ENCODE results near the gene LIPA.
A peak's percentile ranks its signal among the peaks of the same experiment; 100 is the strongest.
"Not testable (repeated sequence)": the region's sequence is repeated elsewhere in the genome, so short reads cannot be mapped to it uniquely, and the experiment has no call there.

The LIPA gene

DNA sequence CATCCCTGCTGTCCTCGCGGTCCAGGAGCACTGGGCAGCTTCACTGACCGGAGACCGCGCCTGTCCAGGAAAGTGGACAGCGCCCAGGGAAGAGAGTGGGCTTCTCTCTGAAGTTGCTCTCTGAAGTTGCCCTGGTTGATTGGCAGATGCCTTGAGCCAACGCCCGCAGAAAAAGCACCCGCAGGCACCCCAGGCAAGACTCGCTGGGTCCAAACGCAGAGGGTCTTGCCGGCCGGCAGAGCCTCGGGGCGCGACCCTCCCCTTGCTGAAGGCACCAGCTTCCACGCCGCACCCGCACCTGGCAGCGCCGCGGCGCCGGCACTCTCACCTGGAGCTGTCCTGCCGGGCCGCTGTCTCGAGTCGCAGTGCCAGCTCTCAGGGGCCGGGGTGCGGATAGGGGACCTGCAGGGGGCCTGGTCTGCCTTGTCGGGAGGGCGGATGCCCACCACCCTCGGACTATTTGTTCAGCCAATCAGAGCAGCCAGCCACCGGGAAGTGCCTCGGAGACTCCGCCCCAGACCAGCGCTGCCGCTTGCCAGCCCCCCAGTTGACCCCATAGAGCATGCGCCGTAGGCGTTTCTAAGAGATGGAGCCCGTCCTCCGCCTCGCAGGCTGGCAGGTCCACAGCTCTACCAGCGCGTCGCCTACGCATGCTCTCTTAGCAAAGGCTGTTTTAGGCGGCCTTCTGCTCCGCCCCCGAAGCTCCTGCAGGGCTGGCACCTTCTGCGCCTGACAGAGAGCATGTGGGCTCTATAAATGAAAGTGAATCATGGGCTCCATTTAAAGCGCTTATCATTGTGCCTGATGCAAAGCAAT lies at the start of gene LIPA:
Gene LIPA (minus strand): TSS at position 367 of the 816 bp plus-strand sequence. CDS start 4,127 bp downstream, outside the sequence.
- peaks cover 11% of the 10 kb centered on the region for H3K36me3 Mint-ChIP-seq (ENCODE audit: low read depth)
- H3K4me3 Mint-ChIP-seq, result peak within 1 kb of the TSS; percentile 89
- peaks cover 4% of the 10 kb centered on the region for H3K27me3 Mint-ChIP-seq
- peaks cover 44% of the 10 kb centered on the region for H3K4me1 Mint-ChIP-seq (ENCODE audit: low read depth)
- peaks cover 12% of the 10 kb centered on the region for H3K9me3 Mint-ChIP-seq
- H3K27ac Mint-ChIP-seq, result peak within 1 kb of the TSS; percentile 61

DNA sequence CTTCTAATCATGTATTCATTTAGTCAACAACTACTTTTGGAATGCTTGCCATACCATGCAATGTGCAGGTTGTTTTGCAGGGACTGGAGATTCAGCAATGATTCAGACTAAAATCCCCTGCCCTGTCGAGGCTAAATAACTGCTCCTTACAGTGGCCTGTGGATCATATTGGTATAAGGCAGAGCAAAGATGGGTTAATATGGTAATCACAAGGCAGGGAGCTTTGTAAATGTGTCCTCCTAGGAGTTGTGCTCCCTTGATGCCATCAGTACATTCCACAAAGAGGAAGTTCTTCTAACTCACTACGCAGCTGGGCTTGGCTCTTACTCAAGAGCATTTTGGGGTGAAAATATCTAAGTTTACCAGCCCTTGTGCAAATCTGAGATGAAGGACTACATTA lies 49.7 kb upstream of the LIPA start:
- Mint-ChIP-seq H3K36me3 (ENCODE audit: low read depth) (peaks cover 9% of the 10 kb centered on the region), H3K4me3 (peak overlapping the region; percentile 84), H3K4me1 (ENCODE audit: low read depth) (peaks cover 44% of the 10 kb centered on the region), H3K27me3 (no peaks in the 10 kb centered on the region), H3K9me3 (peaks cover 6% of the 10 kb centered on the region), H3K27ac (peak overlapping the region; percentile 85)

DNA sequence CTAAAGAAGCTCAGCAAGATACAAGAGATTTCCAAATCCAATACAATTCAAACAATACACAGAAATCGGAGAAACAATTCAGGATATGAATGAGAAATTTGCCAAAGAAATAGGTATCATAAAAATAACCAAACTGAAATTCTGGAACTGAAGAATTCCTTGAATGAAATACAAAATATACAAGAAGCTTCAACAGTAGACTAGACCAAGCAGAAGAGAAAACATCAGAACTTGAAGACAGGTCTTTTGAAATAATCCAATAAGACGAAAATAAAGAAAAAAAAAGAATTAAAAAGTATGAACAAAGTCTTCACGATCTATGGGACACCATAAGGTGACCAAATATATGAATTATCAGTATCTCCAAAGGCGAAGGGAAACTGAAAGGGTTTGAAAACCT lies 47.5 kb upstream of the LIPA start:
- H3K4me1 Mint-ChIP-seq (ENCODE audit: low read depth), result peaks cover 48% of the 10 kb centered on the region
- no peak overlapping the region for H3K27ac Mint-ChIP-seq
- no peaks in the 10 kb centered on the region for H3K27me3 Mint-ChIP-seq
- no peaks in the 10 kb centered on the region for H3K36me3 Mint-ChIP-seq (ENCODE audit: low read depth)
- no peak overlapping the region for H3K4me3 Mint-ChIP-seq
- H3K9me3 Mint-ChIP-seq, result peaks cover 6% of the 10 kb centered on the region

DNA sequence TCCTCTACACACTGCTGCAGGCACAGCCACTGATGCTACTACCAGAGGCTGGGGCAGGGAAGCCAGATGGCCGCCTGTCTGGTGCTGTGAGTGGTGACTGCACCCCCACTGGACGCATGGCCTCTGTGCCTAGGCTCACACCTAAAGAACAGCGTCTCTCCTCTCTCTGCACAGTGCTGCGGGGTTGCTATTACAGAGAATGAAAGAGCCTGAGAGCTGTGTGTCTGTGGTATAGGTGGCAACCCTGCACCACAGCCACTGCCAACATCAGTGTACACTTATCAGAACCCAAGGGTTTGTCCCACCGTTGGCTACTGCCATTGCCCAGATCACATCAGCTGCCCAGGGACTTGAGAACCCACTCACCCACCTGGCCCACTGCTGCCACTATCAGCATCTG lies 46.2 kb upstream of the LIPA start:
- Mint-ChIP-seq H3K36me3 (ENCODE audit: low read depth) (no peaks in the 10 kb centered on the region), H3K27me3 (no peaks in the 10 kb centered on the region), H3K4me1 (ENCODE audit: low read depth) (peaks cover 44% of the 10 kb centered on the region), H3K27ac (no peak overlapping the region), H3K4me3 (no peak overlapping the region), H3K9me3 (peaks cover 6% of the 10 kb centered on the region)

DNA sequence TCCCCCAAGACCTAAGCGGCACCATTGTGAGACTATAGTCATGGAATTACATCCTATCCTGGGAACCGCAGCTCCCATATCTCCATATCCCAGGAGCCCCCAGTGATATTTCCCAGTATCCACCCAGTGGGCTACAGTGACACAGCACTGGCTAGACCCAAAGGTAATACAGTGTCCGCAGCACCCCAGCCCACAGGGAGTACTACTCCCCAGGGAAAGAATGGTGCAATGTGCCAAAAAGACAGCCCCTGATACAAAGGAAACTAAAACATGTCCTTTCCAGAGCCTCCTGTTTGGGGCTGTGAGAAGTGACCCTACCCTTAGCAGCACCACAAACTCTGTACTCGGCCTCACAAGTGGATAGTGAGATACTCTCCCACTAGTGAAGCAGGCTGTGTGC lies 45.8 kb upstream of the LIPA start:
- Mint-ChIP-seq H3K9me3 (peaks cover 6% of the 10 kb centered on the region), H3K27me3 (no peaks in the 10 kb centered on the region), H3K4me1 (ENCODE audit: low read depth) (peaks cover 39% of the 10 kb centered on the region), H3K4me3 (no peak overlapping the region), H3K27ac (no peak overlapping the region), H3K36me3 (ENCODE audit: low read depth) (no peaks in the 10 kb centered on the region)

DNA sequence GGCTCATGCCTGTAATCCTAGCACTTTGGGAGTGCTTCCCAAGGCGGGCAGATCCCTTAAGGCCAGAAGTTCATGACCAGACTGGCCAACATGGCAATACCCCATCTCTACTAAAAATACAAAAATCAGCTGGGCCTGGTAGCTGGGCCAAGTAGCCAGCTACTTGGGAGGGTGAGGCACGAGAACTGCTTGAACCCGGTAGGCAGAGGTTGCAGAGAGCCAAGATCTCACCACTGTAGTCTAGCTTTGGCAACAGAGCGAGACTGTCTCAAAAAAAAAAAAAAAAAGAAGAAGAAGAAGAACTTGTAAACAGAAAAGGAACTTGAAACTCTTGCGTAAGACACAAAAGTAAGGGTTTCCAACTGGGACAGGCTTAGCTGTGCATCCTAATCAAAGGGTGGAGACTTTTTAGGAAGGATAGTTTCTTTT lies 44.7 kb upstream of the LIPA start:
- Mint-ChIP-seq H3K9me3 (peaks cover 6% of the 10 kb centered on the region), H3K4me3 (no peak overlapping the region), H3K27me3 (no peaks in the 10 kb centered on the region), H3K27ac (no peak overlapping the region), H3K36me3 (ENCODE audit: low read depth) (no peaks in the 10 kb centered on the region), H3K4me1 (ENCODE audit: low read depth) (peaks cover 30% of the 10 kb centered on the region)

DNA sequence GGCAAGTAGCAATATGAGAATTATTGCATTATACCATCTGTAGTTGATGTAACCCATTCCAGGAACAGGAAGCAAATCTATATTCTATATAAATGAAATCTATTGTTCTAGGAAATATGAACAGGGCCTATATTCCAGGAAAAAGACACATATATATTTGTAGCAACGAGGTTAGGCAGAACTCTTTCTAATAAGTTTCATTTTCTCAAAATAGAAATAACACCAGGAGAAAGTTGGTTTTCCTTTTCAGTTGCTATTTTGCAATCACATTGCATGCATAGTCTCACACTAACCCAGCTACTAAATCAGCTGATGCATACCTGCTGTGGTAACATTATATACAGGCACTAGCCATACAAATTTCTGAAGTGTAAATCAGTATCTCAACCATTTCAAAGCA lies 44.0 kb upstream of the LIPA start:
- no peaks in the 10 kb centered on the region for H3K27me3 Mint-ChIP-seq

DNA sequence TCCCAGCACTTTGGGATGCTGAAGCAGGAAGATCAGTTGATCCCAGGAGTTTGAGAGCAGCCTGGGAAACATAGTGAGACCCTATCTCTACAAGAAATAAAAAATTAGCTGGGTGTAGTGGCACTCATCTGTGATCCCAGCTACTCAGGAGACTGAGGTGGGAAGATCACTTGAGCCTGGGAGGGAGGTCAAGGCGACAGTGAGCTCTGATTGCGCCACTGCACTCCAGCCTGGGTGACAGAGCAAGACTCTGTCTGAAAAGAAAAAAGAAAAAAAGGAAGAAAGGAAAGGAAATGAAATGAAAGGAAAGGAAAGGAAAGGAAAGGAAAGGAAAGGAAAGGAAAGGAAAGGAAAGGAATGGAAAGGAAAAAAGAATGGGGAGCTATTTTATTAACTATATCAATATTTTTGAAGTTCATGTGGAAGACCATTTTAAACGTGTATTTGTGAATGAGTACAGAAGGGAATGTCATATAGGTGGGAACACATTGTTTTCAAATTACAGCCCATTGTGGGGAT lies 43.2 kb upstream of the LIPA start:
- no peaks in the 10 kb centered on the region for H3K27me3 Mint-ChIP-seq
- peaks cover 6% of the 10 kb centered on the region for H3K9me3 Mint-ChIP-seq
- H3K27ac Mint-ChIP-seq, result no peak overlapping the region
- no peak overlapping the region for H3K4me3 Mint-ChIP-seq
- H3K4me1 Mint-ChIP-seq (ENCODE audit: low read depth), result peaks cover 25% of the 10 kb centered on the region
- H3K36me3 Mint-ChIP-seq (ENCODE audit: low read depth), result no peaks in the 10 kb centered on the region

More for the DNA sequence above, 44.0 kb upstream of the LIPA start:
- Mint-ChIP-seq H3K9me3 (peaks cover 6% of the 10 kb centered on the region), H3K36me3 (ENCODE audit: low read depth) (no peaks in the 10 kb centered on the region), H3K4me3 (no peak overlapping the region), H3K27ac (no peak overlapping the region), H3K4me1 (ENCODE audit: low read depth) (peaks cover 25% of the 10 kb centered on the region)

DNA sequence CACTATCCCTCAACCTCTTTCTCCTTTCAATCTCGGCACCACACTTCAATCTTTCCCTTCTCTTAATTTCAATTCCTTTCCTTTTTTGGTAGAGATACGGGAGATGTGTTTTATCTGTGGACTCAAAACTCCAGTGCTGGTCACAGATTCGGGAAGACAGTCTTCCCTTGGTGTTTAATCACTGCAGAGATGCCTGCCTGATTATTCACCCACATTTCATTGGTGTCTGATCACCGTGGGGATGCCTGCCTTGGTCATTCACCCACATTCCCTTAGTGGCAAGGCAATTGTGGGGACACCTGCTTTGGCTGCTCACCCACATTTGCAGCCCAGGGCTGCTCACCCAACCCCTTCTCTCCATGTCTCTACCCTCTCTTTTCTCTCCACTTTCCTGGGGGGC lies 33.7 kb upstream of the LIPA start:
- H3K27me3 Mint-ChIP-seq; H3K36me3 Mint-ChIP-seq (ENCODE audit: low read depth); H3K4me3 Mint-ChIP-seq; H3K27ac Mint-ChIP-seq; H3K4me1 Mint-ChIP-seq (ENCODE audit: low read depth); H3K9me3 Mint-ChIP-seq: not testable (repeated sequence)

DNA sequence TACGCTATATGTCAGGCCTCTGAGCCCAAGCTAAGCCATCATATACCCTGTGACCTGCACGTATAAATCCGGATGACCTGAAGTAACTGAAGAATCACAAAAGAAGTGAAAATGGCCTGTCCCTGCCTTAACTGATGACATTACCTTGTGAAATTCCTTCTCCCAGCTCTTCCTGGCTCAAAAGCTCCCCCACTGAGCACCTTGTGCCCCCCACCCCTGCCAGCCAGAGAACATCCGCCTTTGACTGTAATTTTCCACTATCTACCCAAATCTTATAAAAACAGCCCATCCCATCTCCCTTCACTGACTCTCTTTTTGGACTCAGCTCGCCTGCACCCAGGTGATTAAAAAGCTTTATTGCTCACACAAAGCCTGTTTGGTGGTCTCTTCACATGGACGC lies 33.1 kb upstream of the LIPA start:
- not testable (repeated sequence) for H3K4me3 Mint-ChIP-seq; H3K36me3 Mint-ChIP-seq (ENCODE audit: low read depth); H3K27me3 Mint-ChIP-seq; H3K27ac Mint-ChIP-seq; H3K4me1 Mint-ChIP-seq (ENCODE audit: low read depth); H3K9me3 Mint-ChIP-seq

DNA sequence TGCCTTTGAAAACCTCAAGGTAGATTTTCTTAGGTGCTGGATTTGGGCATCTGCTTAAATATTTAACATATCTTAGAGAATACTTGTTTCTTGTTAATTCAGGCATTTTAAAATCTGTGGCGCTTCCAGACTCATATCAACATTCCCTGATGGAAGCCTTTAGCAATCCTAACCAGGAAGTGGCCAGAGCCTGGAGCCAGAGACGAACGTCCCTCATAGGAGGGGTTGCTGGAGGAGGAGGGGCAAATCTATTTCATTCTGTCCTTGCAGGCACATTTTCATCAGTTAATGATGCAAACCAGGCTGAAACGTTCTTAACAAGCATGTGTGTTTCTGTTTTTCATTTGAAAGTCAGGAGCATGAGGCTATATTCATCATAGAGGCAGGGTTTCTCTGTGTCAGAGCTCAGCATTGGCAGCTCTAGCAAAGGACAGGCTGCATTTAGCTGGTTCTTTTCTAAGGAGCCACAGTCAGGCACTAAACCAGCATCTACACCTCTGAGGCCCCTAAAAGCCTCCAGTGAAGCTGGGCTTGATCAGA lies 32.4 kb upstream of the LIPA start:
- no peak overlapping the region for H3K27ac Mint-ChIP-seq
- no peak overlapping the region for H3K4me3 Mint-ChIP-seq

DNA sequence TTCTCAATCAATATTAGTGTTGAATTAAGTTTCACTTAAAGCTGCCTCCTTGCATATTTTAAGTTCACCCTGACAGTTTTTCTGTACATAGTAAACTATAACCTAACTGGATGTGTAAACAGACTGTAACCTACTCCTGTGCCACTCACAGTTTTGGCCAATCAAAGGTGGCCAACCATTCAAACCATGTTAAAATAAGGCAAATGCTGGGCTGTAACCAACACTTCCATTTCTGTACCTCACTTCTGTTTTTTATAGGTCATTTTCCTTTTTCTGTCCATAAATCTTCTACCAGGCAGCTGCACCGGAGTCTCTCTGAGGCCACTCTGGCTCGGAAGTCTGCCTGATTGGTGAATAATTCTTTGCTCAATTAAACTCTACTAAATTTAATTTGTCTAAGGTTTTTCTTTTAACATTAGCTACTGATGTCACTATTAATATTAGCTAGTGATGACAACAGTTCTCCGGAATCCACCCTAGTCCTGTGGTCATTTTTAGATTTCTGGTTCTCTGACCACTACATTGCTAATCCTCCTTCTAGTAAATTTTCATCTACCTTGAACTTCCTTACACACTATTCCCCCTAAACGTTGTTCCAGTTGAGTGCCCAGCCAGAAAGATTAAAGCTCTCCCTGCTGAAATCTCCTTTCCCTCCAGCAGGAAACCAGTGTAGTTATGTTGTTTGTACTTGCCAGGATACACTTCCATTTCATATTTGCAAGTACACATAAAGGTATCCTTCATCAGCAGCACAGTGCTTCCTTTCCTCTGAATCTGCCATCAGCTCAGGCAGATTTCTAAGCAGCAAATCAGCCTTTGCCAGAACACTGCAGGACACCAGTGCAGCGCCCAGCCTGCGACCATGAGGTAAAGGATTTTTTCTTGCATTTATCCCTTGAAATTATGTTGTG lies 31.7 kb upstream of the LIPA start:
- Mint-ChIP-seq H3K27me3 (no peaks in the 10 kb centered on the region), H3K36me3 (ENCODE audit: low read depth) (no peaks in the 10 kb centered on the region), H3K9me3 (no peaks in the 10 kb centered on the region), H3K27ac (no peak overlapping the region), H3K4me3 (no peak overlapping the region), H3K4me1 (ENCODE audit: low read depth) (no peaks in the 10 kb centered on the region)

More for the DNA sequence above, 32.4 kb upstream of the LIPA start:
- Mint-ChIP-seq H3K9me3 (no peaks in the 10 kb centered on the region), H3K4me1 (ENCODE audit: low read depth) (no peaks in the 10 kb centered on the region), H3K27me3 (no peaks in the 10 kb centered on the region), H3K36me3 (ENCODE audit: low read depth) (no peaks in the 10 kb centered on the region)

DNA sequence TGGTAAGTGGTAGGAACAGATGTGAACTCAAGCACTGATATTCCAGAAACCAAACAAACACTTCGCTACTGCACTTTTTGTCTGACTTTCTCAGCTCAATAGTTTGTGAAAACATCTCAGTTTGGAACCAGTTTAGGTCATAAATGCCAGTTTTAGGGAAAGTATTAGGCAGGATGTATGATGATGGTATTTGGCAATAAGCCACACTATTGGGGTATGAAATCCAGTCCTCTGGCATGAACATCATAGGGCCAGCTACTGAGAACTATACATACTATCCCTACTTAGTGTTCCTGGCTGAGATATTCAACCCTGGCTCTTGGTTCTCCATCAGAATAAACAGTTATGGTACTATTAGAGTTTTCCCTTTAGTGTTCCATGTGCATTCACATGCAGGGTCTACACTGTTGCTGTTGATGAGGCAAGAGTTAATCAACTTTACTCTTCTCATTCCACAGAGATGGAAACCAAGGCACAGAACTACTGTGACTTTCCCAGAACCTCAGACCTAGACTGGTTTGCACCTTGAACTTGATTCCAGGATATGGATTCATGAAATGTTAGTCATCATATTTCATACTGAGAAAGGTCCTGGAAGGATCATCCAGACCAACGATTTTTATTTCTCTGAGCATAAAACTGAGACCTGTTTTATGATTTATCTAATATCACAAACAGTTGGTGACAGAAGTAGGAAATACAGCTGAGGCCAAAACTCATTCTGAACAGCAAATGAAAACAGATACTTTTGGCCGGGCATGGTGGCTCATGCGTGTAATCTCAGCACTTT lies 30.2 kb upstream of the LIPA start:
- no peaks in the 10 kb centered on the region for H3K4me1 Mint-ChIP-seq (ENCODE audit: low read depth)

DNA sequence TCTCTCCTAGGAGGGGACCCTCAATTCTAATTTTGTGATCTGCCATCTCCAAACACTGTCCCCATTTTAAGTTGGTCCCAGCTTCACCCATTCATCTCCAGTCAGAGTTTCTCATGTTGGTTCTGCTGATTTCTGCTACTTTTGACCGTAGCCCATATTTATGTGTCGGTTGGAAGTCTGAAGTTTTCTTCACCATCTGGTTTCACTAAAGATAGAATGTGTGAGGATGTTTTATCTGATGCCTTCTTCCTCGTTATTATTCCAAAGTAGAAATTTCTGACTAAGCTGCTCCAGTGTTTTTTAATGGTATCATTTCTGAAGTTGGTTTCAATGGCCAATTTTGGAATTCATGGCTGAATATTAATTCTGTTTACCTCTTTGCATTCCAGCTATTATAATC lies 28.9 kb upstream of the LIPA start:
- no peaks in the 10 kb centered on the region for H3K9me3 Mint-ChIP-seq
- H3K4me1 Mint-ChIP-seq (ENCODE audit: low read depth), result no peaks in the 10 kb centered on the region
- H3K27me3 Mint-ChIP-seq, result no peaks in the 10 kb centered on the region
- no peak overlapping the region for H3K4me3 Mint-ChIP-seq
- H3K27ac Mint-ChIP-seq, result no peak overlapping the region
- H3K36me3 Mint-ChIP-seq (ENCODE audit: low read depth), result no peaks in the 10 kb centered on the region

More for the DNA sequence above, 30.2 kb upstream of the LIPA start:
- Mint-ChIP-seq H3K27me3 (no peaks in the 10 kb centered on the region), H3K9me3 (no peaks in the 10 kb centered on the region), H3K36me3 (ENCODE audit: low read depth) (no peaks in the 10 kb centered on the region), H3K27ac (no peak overlapping the region), H3K4me3 (no peak overlapping the region)

All from stimulated activated naive CD8-positive, alpha-beta T cell treated with anti-CD3 and anti-CD28 coated beads, Interleukin-15, Interleukin-2, amounts not matched to agents 100 ng/mL and 50 ng/mL, for 24 hours (primary cell).